HG02798 (cell line): Measurements from ENCODE around the gene PSEN2.
A peak's percentile ranks its signal among the peaks of the same experiment; 100 is the strongest.
"Not testable (repeated sequence)": the region's sequence is repeated elsewhere in the genome, so short reads cannot be mapped to it uniquely, and the experiment has no call there.

Experiments
- ATAC-seq: cut with Tn5 transposase; IDR thresholded peaks from one replicate; pipeline ENCODE4 v1.9.1; 2021; ENCODE audit warnings: mild to moderate bottlenecking; ENCODE audit not compliant: unreplicated experiment, poor library complexity

PSEN2 gene

DNA sequence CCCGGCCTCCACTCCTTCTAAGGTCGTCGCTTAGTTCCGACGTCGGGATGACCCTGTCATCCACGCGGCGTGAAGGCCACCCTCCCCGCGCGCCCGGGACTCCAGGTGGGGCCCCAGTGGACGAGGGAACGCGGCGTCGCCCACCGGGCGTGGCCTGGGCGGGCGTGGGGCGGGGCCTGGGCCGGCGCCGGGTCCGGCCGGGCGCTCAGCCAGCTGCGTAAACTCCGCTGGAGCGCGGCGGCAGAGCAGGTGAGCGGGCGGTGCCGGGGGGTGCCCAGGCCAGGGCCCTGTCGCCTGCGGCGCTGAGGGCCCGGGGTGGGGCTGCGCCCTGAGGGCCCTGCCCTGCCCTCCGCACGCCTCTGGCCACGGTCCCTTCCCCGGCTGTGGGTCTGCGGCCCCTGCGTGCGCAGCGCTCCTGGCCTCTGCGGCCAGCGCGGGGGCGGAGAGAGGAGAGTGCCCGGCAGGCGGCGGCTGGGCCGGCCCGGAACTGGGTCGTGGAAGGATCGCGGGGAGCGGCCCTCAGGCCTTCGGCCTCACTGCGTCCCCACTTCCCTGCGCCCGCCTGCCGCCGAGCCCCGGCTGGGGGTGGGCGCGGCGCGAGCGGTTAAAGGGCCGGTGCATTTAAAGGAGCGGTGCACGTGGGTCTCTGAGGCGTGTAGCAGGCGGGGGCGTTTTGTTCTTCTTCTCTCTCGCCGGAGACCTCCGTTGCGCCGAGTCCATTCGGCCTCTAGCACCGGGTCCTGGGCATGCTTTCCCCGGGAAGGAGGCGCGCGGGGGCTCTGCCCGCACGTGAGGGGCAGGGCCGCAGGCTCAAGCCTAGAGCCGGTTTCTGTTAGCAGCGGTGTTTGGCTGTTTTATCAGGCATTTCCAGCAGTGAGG is at the start of gene PSEN2:
Gene PSEN2, plus strand, starts transcription at position 216 of the 879 bp plus-strand sequence. CDS start 11,292 bp downstream, outside the sequence.
- peak; percentile 96 for ATAC-seq

DNA sequence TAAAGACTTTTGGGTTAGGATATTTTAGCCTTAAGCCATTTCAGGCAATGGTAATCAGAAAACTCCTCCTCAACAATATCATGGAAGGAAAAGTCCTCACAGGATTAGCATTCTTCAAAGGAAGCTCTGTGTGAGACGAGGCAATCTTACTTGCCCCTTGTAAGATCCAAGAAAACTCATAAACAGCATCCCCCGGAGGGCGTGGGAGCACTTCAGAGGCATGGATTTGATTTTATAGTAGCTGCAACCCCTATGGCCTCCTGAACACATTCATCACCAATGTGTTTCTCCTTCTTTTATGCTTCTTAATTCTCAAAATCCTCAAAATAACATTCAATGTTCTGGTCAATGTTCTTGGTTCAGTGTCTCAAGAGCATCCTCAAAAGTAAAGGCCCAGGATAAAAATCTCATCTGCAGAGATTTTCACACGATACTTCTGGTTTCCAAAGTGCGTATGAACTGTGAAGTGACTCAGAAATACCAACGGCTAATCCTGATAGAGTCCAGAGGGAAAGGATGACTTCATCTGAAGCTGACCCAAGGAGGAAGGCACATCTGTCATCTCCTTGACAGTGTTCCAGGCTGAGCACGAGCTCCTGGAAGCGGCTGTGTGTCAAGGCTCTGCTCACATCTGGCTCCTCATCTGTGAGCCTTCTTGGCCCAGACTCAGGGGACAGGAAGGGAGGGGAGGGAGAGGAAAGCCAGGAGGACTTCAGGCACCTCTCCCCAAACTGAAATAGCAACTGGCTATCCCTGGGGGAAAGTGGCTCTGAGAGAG is 49.3 kb upstream of the PSEN2 start:
- ATAC-seq = no peak

DNA sequence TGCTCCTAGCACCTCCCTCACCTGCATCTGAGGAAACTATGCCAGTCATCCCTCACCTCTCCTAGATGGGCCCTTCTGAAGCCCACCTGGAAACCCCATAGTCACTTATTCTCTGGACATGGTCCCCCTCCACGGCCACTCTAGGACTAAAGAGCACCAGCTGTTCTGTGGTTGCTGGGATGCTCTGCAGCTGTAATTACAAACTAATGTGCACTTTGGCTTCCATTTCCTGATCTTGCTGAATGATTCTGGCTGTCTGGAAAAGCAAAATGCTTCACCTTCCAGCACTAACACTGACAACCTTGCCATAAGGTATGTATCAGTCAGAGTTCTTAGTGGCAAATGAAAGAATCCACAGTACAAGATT is 48.7 kb upstream of the PSEN2 start:
- no peak for ATAC-seq

DNA sequence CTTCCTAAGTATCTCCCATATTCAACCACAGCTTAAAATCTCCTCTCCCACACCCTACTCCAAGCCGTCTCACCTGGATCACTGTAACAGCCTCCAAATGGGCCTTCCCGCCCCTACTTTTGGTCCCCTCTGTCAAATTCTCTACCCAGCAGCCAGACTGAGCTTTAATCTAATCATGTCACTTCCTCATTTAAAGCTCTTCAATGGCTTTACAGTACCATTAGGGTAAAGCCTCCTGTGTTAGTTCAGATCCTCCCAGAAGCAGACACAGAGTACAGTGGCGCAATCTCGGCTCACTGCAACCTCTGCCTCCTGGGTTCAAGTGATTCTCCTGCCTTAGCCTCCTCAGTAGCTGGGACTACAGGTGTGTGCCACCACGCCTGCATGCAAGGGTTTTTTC is 46.8 kb upstream of the PSEN2 start:
- no peak for ATAC-seq

DNA sequence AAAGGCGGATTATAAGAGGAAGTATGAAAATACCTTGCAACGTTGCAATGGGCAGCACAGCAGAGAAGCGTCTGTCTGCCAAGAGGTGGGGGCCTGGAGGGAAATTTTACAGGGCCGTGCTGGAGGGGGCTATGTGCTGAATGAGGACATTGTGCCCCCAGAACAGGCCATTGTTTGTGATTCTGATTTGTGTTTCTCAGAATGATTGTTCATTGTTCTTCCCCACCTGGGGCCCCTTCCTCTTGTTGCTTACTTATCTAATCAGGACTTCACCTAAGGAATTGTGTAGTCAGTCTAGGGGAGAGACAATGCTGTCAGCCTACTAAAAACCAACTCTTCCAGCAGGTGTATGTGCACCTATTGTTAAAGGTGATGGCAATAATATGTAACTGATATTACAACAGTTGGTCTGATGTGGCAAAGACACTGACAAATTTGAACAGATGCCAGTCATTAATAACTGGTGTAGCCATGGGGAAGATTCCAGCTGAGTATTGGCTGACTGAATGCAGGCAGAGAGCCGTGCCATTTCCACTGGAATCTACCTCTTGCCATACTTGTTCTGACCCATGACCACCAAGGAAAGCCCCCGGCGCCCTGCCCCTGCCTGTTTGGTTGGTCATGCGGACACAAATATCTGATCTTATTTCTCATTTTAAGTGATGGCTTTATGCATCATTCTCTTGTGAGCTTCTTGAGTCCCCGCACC is 45.2 kb upstream of the PSEN2 start:
- no peak for ATAC-seq

DNA sequence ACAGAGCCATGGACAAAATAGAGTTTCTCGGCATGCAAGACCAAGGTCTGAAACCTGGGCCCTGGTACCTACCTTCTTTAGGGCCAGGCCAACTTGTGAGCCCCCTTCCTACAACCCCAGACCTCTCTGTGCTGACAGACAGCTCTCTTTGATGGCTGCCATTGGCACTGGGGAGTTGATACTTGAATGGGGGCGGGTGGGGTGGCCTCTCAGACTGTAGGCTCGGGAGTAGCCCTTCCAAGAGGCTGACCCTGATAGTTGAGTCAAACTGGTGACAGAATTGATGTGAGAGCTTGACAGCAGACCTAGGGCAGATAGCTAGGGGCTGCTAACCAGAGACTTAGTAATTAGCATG is 44.7 kb upstream of the PSEN2 start:
- no peak for ATAC-seq

DNA sequence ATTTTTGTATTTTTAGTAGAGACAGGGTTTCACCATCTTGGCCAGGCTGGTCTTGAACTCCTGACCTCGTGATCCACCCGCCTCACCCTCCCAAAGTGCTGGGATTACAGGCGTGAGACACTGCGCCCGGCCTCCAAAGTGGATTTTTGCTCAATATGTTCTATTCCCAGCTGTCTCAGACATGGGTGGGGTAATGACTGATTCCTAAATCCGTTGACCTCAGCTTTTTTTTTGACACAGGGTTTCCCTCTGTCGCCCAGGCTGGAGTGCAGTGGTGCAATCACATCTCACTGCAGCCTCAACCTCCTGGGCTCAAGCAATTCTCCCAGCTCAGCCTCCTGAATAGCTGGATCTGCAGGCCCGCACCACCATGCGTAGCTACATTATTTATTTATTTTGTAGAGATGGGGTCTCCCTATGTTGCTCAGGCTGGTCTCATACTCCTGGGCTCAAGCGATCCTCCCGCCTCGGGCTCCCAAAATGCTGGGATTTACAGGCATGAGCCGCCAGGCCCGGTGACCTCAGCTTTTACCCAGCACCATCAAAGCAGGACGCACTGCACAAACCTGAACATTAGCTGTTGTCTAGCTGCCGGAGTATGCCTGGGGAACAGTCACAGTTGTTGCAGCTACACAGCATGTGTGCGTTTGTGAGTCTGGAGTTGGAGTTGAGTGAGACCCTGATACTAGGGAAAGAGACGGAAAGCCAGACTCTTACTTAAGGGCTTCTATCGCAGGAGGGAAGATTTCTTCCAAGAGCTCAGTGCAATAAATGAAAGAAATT is 43.7 kb upstream of the PSEN2 start:
- no peak for ATAC-seq

DNA sequence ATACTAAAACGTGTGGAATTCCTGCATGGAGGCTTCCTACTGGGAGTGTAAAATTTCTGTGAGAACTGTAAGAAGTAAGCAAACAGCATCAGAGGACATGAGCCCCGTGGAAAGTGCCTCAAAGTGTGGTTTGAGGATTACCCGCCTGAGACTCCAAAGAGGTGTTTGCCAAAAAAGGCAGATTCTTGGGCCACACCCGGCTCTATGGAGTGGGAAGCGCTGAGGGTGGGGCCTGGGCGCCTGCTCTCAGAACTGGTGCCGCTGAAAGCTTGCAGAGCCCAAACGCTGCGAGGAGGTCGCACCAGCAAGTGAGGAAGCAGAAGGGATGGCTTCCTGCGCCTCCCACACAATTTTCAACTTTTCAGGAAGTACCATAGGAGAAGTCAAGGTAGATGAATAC is 43.0 kb upstream of the PSEN2 start:
- no peak for ATAC-seq

DNA sequence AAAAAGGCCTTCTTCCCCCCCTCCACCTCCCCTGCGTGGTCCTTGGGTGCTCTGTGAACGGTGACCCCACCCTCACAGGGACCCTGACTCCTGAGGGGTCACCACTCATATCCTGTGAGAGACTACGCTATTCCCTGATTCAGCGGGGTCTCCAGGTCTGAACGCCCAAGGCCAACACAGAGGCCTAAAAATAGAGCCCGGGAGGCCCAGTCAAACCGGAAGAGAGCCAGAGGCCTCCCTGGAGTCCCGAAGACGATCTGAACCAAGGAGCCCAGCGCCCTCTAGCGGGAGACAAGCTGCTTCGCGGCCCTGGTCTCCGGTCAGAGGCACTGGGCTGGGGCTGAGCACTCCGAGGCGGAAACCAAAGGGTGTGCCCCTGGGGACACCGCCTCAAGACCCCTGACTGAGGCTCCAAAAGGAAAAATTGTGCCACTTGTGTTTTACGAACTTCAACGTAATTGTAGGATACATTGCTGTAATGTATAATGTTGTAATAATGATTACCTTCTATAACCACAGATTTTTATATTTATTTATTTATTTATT is 42.4 kb upstream of the PSEN2 start:
- ATAC-seq = peak; percentile 97

DNA sequence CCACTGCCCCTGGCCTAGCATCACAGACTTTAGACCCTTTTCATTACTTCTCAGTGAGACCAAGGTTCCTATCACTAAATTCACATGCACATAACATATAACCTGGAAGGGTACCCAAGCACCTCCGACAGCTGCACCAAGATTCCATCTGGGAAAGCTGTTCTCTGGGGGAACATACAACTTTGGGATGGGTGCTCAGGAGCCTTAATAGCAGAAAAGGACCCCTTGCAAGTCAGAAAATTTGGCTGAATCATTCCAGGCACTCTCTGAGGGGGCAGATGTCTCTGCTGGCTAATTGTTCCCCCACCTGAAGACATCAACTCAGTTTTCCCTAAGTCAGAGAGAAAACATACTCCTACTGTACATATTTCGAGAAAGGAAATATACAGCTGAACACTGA is 41.3 kb upstream of the PSEN2 start:
- ATAC-seq = no peak

DNA sequence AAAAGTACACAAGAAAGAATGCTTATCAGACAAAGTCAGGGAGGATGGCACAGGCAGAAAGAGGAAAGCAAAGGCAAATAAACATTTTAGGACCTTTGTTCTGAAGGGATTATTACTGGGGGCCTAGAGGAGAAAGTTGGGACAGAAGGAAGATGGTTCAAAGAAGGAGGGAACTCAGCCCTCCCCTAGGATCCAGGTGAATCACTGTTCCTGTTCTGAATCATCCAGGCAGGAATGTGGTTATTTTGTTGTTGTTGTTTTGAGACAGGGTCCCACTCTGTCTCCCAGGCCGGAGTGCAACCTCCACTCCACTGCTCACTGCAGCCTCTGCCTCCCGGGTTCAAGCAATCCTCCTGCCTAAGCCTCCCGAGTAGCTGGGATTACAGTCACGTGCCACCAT is 38.5 kb upstream of the PSEN2 start:
- ATAC-seq = no peak

DNA sequence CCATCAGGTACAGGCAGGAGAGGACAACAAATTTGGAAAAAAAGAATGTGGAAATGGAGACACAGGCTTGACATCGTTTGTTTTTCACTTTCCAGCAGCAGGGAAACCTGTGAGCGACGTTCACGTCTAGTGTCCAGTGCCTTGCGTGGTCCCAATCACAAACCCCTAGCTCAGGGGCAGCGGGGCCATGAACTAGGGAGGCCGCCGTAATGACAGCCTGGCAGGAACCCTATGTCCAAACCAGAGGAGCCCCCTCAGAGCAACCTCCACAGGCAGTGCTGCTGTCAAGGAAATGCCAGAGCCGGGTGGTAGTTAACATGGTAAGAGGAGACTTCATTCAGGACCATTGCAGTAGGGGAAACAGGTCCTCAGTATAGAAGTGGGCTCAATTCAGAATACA is 37.8 kb upstream of the PSEN2 start:
- ATAC-seq = no peak

DNA sequence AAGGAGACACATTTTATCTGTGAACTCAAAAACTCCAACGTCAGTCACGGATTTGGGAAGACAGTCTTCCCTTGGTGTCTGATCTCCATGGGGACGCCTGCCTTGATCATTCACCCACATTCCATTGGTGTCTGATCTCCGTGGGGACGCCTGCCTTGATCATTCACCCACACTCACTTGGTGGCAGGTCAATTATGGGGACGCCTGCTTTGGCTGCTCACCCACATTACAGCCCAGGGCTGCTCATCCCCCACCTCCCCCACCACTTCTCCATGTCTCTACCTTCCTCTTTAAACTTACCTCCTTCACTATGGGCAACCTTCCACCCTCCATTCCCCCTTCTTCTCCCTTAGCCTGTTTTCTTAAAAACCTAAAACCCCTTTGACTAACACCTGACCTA is 36.2 kb upstream of the PSEN2 start:
- ATAC-seq = not testable (repeated sequence)

DNA sequence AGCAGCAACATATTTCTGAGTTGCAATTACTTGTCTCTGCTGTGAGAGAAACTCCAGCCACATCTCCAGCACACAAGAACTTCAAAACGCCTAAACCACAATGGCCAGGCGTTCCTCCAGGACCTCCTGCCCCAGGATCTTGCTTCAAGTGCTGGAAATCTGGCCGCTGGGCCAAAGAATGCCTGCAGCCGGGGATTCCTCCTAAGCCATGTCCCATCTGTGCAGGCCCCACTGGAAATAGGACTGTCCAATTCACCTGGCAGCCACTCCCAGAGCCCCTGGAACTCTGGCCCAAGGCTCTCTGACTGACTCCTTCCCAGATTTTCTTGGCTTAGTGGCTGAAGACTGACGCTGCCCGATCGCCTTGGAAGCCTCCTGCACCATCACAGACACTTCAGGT is 35.0 kb upstream of the PSEN2 start:
- not testable (repeated sequence) for ATAC-seq

DNA sequence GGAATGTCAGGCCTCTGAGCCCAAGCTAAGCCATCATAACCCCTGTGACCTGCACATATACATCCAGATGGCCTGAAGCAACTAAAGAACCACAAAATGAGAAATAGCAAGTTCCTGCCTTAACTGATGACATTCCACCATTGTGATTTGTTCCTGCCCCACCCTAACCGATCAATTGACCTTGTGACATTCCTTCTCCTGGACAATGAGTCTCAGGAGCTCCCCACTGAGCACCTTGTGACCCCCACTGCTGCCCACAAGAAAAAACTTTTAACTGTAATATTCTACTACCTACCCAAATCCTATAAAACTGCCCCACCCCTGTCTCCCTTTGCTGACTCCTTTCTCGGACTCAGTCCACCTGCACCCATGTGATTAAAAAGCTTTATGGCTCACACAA is 32.5 kb upstream of the PSEN2 start:
- ATAC-seq = not testable (repeated sequence)

DNA sequence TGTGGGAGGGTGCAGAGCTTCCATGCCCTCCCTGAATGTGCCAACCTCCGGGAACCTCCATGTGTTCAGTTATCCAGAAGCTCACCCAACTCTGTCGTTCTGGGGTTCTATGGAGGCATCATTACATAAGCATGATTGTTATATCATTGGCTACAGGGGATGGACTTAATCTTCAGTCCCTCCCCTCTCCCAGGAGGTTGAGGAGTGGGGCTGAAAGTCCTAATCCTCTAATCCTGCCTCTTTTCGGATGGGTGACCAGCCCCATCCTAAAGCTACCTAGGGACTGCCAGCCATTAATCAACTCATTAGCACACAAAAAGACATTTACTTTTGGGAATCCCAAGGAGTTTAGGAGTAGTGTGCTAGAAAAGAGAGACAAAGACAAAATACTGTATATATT is 32.0 kb upstream of the PSEN2 start:
- ATAC-seq = no peak

DNA sequence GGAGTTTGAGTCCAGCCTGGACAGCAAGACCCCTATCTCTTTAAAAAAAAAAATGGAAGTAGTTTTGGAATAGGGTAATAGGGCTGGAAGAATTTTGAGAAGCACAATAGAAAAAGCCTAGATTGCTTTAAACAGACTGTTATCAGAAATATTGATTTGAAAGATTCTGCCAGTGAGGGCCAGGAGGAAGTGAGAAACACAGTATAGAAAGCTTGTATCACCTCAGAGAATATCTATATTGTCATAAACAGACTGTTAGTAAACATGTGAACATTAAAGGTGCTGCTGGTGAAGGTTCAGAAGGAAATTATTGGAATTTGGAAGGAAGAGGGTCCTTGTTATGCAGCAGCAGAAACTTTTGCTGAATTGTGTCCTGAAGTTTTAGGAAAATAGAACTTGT is 24.8 kb upstream of the PSEN2 start:
- no peak for ATAC-seq

DNA sequence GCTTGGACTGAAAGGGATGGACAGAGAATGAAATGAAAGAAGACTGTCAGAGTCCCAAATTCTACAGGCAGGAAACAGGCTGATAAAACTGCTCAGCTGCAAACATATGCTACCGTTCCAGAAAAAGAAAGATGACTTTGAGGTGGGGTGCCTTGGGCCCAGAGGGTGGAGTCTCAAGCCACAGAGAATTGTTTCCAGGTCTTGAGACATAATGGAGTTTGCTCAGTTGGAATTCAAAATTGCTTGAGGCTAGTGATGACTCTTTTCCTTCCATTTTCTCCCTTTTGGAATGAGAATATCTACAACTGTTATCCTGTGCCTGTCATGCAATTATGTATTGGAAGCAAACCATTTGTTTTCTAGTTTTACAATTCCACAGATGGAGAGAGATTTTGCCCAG is 23.6 kb upstream of the PSEN2 start:
- no peak for ATAC-seq

DNA sequence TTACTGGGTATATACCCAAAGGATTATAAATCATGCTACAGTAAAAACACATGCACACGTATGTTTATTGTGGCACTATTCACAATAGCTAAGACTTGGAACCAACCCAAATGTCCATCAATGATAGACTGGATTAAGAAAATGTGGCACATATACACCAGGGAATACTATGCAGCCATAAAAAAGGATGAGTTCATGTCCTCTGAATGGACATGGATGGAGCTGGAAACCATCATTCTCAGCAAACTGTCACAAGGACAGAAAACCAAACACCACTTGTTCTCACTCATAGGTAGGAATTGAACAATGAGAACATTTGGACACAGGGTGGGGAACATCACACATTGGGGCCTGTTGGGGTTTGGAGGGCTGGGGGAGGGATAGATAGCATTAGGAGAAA is 15.9 kb upstream of the PSEN2 start:
- ATAC-seq = not testable (repeated sequence)

DNA sequence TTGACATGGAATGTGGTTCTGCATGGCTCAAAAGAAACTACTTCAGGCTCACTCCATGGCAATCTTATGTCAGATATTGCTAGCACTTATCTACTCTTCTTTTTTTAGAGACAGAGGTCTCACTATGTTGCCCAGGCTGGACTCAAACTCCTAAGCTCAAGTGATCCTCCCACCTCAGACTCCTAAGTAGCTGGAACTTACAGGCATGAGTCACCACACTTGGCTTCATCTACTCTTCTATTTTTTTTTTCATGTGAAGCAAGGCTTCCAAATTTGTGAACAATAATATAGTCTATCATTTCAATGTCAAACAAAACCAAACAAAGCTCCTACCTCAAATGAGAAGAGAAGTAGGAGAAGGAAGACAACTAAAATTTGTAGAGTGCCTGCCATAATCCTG is 7.5 kb upstream of the PSEN2 start:
- no peak for ATAC-seq
